Measurements from ENCODE around the gene IRX3.
"Not testable (repeated sequence)": the region's sequence is repeated elsewhere in the genome, so short reads cannot be mapped to it uniquely, and the experiment has no call there.

Gene IRX3

DNA sequence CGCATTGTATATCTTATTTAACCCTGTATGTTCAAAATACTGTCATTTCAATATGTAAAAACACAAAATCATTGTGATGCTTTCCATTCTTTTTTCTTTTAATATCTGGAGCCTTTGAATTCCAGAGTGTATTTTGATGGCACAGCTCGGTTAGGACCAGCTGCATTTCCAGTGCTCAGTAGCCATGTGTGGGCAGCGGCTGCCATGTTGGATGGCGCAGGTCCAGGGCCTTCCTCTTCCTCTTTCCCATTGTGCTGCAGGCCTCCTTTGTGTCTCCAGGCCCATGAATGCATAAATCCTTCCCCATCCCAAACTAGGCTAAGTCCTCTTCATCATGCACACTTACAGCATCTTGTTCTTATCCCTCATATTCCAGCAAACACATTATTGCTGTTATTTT lies 13.0 kb downstream of the IRX3 start:
- no peak for DNase-seq

DNA sequence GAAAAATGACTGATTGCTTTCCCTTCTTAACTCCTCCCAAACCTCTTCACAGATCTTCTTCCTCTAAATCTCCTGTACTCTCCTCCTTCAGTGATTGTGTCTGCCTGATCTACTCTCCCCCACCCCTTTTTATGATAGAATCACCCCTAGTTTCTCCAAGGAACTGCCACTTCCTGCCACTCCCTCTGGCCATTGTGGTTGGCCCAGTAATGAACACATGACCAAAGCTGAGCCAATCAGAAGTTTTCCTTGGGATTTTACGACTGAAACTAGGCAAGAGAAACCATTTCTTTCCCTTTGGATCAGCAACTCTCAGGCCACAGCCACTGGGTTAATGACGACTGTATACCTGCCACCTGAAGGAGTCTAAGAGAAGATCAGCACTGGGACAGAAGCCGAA lies 15.9 kb downstream of the IRX3 start:
- DNase-seq: no peak

DNA sequence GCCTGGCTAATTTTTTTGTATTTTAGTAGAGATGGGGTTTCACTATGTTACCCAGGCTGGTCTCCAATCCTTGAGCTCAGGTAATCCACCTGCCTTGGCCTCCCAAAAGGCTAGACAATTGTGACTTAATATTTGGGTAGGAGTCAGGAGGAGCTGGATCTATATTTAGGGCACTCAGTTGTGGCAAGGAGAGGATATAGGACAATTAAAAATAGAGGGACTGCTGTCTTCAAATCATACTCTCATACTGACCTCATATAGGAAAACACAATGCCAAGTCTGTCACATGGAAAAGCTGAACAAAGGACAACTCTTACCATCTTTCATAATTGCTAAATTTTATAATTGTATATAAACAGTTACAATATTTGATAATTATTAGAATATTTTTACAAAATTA lies 17.1 kb downstream of the IRX3 start:
- DNase-seq: no peak

- no peak for DNase-seq
Measured at GRCh38 chr16:54268766-54269165, 17.8 kb downstream of the IRX3 start.

DNA sequence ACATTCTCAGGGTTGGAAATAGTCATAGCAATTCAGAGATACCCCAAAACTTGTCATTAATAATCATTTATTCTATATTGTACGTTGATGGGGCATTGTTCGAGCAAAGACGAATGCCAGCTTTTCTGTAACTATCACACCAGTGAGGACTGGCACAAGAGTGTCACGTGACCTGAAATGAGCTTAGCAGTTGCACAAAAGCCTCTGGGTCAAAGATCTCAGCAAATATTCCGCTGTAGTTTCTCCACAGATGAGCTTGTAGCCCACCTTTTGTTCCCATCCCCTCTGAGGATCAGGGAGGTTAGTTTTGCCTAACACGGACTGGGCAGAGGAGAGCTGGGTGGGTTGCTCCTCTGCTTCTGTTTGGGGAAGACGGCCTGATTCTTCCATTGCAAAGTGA lies 18.2 kb downstream of the IRX3 start:
- no peak for DNase-seq

DNA sequence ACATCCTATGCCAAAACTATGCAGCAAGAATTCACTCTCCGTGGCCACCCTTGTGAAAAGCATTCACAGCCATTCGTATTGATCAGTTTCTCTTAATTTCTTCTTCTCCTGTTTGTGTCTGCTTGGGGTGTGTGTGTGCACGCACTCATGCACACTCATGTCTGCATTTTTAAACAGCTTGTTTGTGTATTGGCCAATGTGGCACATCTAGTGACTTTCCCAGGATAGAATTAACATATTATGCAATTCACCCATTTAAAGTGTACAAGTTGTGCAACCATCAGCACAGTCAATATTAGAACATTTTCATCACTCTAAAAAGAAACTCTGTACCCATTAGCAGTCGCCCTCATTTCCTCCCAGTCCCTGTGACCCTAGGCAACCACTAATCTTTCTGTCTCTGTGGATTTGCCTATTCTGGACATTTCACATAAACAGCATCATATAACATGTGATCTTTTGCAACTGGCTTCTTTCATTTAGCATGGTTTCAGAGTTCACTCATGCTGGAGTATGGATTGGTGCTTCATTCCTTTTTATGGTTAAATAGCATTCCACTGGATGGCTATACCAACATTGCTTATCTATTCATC lies 20.1 kb downstream of the IRX3 start:
- no peak for DNase-seq

DNA sequence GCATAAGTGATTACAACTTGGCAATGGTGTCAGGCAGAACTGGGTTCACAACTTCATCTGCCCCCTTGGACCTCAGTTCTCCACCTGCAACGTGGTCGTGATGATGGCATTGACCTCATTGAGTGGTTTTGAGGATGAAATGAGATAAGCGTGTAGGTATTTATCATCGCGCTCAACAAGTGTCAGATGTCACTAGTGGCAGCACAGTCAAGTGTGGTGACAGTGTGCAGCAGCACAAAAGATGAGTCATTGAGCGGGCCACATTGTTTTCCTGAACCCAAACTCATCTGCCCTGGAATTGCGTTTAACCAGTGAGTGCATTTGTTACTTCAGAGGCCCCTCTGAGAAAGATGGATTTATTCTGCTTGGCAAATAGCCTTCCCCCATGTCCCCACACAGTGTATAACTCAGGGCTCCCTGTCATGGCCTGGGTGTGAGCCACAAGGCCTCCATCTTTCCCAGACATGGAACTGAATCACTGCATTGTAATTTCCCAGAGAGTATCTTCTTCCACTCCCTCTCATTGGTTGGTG lies 20.9 kb downstream of the IRX3 start:
- DNase-seq: no peak

GRCh38 chr16:54253118-54253517 lies 33.5 kb downstream of the IRX3 start:
- DNase-seq: no peak

DNA sequence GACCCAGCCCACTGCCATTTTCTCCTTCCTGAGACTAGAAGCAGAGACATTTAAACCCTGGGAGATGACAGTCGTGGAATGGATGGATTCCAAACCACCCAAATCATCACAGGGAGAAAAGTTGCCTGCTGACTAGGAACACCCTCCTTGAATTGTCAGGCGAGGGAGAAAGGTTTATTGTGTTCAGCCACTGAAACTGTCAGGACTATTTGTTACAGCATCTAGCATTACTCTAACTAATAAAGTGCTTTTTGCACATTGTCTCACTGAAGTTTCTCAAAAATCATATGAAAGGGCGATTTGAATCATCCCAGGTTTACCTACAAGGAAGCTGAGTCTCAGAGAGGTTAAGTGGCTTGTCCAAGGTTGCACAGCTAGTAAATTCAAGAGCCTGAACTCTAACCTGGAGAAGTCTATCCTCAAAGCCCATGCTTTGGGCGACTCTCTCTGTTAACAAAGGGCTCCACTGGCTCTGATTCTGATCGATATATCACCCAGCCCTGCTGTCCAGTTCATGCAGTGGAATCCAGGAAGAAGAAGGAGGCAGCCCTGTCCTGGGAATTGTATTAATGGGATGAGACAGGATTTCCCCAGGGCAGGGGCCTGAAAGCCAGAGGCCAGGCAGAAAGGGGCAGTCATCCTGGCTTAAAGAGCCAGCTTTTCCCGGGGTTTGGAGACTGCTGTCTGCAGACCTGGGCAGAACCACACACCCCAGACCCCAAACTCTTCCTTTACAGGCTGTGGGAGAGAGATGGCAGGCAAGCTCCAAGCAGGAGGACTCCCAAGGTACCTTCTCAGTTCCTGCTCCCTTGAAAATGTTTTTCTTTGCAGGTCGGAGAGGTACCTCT lies 37.5 kb downstream of the IRX3 start:
- no peak for DNase-seq

DNA sequence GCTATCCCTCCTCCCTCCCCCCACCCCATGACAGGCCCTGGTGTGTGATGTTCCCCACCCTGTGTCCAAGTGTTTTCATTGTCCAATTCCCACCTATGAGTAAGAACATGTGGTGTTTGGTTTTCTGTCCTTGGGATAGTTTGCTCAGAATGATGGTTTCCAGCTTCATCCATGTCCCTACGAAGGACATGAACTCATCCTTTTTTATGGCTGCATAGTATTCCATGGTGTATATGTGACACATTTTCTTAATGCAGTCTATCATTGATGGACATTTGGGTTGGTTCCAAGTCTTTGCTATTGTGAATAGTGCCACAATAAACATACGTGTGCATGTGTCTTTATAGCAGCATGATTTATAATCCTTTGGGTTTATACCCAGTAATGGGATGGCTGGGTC lies 38.9 kb downstream of the IRX3 start:
- DNase-seq: not testable (repeated sequence)

DNA sequence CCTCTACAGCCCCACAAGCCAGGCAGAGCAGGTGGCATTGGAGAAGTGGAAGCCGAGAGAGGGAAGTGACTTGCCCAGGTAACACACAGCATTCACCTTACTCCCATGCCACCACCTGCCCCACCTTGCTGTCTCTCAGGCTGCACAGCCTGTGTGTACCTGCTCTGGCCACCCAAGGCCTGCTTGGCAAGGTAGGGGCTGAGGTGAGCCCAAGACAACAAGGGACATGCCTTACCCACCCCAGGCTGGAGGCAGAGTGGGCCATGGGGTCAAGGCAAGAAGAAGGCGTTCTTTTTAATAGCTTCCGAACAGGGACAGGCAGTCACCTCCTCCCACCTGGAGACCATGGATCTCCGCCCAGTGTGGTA lies 40.1 kb downstream of the IRX3 start:
- DNase-seq: no peak

GRCh38 chr16:54245788-54246453 lies 40.7 kb downstream of the IRX3 start:
- no peak for DNase-seq

- DNase-seq: no peak
Measured at GRCh38 chr16:54244061-54244886, 42.3 kb downstream of the IRX3 start.

DNA sequence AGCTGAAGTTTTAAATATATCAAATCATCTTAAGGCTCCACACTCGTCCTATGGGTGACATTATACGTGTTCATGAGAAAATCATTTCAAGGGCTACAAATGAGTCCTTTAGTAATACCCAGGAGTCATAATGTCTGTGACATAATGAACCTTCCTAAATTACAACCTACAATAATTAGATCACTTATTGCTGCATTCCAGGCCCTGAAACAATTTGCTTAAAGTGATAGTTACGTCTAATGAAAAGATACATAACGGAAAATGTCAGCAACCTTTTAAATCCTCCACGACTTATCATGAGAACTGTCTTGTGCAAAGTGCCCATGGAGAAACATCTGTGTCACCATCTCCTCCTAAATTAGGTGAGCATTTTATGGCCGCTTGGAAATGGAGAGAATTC lies 43.4 kb downstream of the IRX3 start:
- DNase-seq: no peak

DNA sequence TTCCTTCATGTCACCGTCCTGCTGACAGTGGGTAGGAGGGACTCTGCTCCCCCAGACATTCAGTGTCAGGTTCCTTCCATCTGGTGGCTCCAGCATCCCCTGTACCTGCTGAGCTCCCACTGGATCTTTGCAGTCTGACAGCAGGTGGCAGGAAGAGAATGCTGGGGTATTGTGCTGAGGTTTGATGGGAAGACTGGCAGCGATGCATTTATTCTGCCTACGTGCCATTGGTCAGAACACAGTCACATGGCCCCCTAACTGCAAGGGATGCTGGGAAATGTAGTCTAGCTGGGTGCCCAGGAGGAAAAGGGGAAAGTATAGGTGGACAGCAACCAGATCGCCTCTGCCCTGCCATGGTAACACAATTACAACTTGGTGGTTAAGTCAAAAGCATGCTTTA lies 44.4 kb downstream of the IRX3 start:
- DNase-seq: no peak

DNA sequence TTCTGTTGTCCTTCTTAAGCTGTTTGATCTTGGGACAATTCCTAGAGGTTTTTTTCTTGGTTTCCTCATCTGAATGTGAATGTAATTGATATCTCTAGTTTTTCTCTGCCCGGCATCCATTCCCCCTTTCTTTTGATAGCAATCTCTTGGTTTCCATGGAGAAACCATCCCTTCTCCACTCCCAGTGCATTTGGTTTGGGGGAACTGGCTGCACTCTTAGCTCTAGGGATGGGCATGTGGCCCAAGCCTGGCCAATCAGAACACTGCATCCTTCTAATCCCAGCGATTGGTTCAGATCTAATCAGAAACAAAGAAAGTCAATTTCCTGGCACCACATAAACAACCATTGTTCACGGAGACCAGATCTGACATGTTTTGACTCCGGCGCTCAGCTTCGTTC lies 45.1 kb downstream of the IRX3 start:
- no peak for DNase-seq

GRCh38 chr16:54240271-54241129 lies 46.1 kb downstream of the IRX3 start:
- DNase-seq: no peak

DNA sequence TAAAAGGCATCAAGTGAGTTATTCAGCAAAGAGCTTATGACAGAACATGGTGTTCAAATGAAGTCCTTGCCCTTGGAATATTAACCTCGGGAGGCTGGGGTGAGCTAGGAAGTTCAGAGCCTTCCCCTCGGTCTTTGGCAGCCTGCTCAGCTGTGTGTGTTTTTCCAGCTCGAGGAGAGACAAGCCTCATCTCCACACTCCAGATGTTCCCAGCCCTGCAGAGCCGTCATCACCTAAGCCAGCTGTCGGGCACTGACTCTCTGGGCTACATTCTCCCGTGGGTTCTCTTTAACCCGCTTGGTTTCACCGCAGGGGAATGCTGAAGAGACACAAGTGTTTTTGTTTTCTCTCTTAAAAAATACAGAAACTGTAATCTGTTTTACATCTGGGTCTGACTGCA lies 47.1 kb downstream of the IRX3 start:
- no peak for DNase-seq

DNA sequence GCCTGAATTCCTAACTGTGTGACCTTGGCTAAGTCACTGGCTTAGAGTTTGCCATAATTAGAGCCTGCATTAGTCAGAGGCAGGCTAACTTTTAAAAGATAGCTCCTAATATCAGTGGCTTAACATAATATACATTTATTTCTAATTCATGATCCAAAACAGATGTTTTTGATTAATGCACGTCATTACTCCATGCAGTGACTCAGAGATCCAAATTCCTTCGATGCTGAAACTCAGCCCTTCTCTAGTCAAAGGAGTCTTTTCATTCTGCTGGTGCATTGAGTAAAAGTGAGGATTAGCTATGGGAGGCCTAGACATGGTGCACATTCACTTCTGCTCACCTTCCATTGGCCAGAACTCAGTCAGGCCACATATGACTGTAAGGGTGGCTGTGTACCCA lies 49.8 kb downstream of the IRX3 start:
- no peak for DNase-seq

GRCh38 chr16:54233615-54234014 lies 53.0 kb downstream of the IRX3 start:
- no peak for DNase-seq

Data from CD4-positive, alpha-beta T cell treated with Interferon alpha-2 for 1 hour (primary cell).